ENCODE results near the gene PGAP6. TPM values are rescaled to one million over a fixed set of nuclear protein-coding genes. Genes with fewer than 3 reads are reported as not detected.
"Not testable (repeated sequence)": the region's sequence is repeated elsewhere in the genome, so short reads cannot be mapped to it uniquely, and the experiment has no call there.

The PGAP6 gene
- total RNA-seq, 1 donor = 54.3 TPM

DNA sequence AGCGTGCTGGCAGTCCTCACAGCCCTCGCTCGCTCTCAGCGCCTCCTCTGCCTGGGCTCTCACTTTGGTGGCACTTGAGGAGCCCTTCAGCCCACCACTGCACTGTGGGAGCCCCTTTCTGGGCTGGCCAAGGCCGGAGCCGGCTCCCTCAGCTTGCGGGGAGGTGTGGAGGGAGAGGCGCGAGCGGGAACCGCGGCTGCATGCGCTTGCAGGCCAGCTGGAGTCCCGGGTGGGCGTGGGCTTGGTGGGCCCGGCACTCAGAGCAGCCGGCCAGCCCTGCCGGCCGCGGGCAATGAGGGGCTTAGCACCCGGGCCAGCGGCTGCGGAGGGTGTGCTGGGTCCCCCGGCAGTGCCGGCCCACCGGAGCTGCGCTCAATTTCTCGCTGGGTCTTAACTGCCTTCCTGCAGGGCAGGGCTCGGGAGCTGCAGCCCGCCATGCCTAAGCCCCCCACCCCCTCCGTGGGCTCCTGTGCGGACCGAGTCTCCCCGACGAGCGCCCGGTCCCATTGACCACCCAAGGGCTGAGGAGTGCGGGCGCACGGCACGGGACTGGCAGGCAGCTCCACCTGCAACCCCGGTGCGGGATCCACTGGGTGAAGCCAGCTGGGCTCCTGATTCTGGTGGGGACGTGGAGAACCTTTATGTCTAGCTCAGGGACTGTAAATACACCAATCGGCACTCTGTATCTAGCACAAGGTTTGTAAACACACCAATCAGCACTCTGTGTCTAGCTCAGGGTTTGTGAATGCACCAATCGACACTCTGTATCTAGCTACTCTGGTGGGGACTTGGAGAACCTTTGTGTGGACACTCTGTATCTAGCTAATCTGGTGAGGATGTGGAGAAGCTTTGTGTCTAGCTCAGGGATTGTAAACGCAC lies 40.4 kb downstream of the PGAP6 start:
- H2AFZ ChIP-seq (ENCODE audit: low read length); H3K27me3 ChIP-seq (ENCODE audit: insufficient read depth, low read length); H3K27ac ChIP-seq (ENCODE audit: low read depth, low read length); H3K9me3 ChIP-seq (ENCODE audit: low read depth, low read length); H3K36me3 ChIP-seq (ENCODE audit: insufficient read depth, low read length); H3K4me1 ChIP-seq (ENCODE audit: insufficient read depth, low read length); DNase-seq (ENCODE audit: insufficient read length, low spot score, missing footprints); H3K4me3 ChIP-seq (ENCODE audit: insufficient read depth, low read length); H3K4me2 ChIP-seq (ENCODE audit: insufficient read depth, low read length): not testable (repeated sequence)
- Histone ChIP-seq H3K79me2 (ENCODE audit: insufficient read depth, low read length) (peaks cover 86% of the 10 kb centered on the region), H4K20me1 (ENCODE audit: insufficient read depth, low read length) (peaks cover 39% of the 10 kb centered on the region)

GRCh38 chr16:340370-341091 lies 41.2 kb downstream of the PGAP6 start:
- H4K20me1 ChIP-seq (ENCODE audit: insufficient read depth, low read length) = peaks cover 40% of the 10 kb centered on the region
- no peak overlapping the region for H3K4me3 ChIP-seq (ENCODE audit: insufficient read depth, low read length)
- H3K79me2 ChIP-seq (ENCODE audit: insufficient read depth, low read length) = peaks cover 87% of the 10 kb centered on the region

DNA sequence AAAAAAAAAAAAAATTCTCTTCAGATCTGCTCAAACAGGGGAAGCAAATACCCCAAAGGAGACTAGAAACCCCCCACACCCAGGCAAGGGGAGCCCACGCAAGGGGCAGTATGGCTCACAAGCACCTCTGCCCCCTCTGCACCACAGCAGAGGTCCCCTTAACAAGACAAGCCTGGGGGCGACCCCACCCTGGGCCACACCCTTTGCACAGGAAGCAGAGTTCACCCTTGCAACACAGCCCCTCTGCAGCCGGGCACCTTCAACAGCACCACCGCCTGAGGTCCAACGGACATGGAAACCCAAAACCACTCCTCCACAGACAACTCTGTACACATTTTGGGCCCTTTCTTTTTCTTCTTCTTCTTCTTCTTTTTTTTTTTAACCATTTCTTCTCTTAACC lies 42.1 kb downstream of the PGAP6 start:
- Histone ChIP-seq H3K27ac (ENCODE audit: low read depth, low read length) (no peak overlapping the region), H3K4me2 (ENCODE audit: insufficient read depth, low read length) (no peak overlapping the region), H3K79me2 (ENCODE audit: insufficient read depth, low read length) (peaks cover 87% of the 10 kb centered on the region), H4K20me1 (ENCODE audit: insufficient read depth, low read length) (peaks cover 46% of the 10 kb centered on the region), H3K36me3 (ENCODE audit: insufficient read depth, low read length) (no peaks in the 10 kb centered on the region), H3K4me1 (ENCODE audit: insufficient read depth, low read length) (no peaks in the 10 kb centered on the region), H3K27me3 (ENCODE audit: insufficient read depth, low read length) (no peaks in the 10 kb centered on the region), H2AFZ (ENCODE audit: low read length) (no peak overlapping the region), H3K4me3 (ENCODE audit: insufficient read depth, low read length) (no peak overlapping the region), H3K9me3 (ENCODE audit: low read depth, low read length) (no peaks in the 10 kb centered on the region)
- DNase-seq (ENCODE audit: insufficient read length, low spot score, missing footprints) = peak; percentile 80
- TF ChIP-seq CTCF (IDR thresholded peaks at IDR 0.05; ENCODE audit: extremely low read depth, low read depth, low read length) = no peak

More at GRCh38 chr16:340370-341091, 41.2 kb downstream of the PGAP6 start:
- no peaks in the 10 kb centered on the region for H3K27me3 ChIP-seq (ENCODE audit: insufficient read depth, low read length)
- H2AFZ ChIP-seq (ENCODE audit: low read length) = no peak overlapping the region
- peaks cover 2% of the 10 kb centered on the region for H3K36me3 ChIP-seq (ENCODE audit: insufficient read depth, low read length)
- no peaks in the 10 kb centered on the region for H3K4me1 ChIP-seq (ENCODE audit: insufficient read depth, low read length)
- no peak for TF ChIP-seq CTCF (IDR thresholded peaks at IDR 0.05; ENCODE audit: extremely low read depth, low read depth, low read length)
- H3K27ac ChIP-seq (ENCODE audit: low read depth, low read length) = no peak overlapping the region
- DNase-seq (ENCODE audit: insufficient read length, low spot score, missing footprints) = peak; percentile 82
- no peaks in the 10 kb centered on the region for H3K9me3 ChIP-seq (ENCODE audit: low read depth, low read length)
- H3K4me2 ChIP-seq (ENCODE audit: insufficient read depth, low read length) = no peak overlapping the region

DNA sequence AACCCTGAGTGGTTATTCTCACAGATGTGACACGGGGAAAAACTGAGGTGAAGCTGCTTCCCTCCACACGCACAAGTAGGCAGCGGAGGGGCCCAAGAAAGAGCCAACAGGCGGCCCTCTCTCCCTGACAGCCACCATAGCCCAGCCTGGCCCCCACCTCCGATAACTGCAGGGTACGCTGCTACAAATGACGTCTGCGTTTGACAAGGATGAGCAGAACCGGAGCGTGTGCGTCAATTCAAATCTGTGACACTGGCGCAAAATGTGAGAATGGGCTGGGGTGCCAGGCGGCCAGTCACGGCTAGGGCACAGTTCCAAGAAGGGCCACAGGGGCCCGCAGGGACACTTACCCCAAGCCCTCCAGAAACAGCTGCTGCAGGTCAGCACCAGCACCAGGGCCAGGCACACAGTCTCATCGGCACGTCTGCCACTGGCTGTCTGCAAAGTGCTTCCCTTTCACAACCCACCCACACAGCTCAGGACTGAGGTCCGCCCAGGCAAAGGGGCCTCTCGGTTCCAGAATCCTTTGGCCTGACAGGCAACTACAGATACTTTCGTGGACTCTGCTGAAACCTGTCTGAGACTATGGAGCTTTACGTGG lies 43.7 kb downstream of the PGAP6 start:
- no peaks in the 10 kb centered on the region for H3K36me3 ChIP-seq (ENCODE audit: insufficient read depth, low read length)
- no peak for TF ChIP-seq CTCF (IDR thresholded peaks at IDR 0.05; ENCODE audit: extremely low read depth, low read depth, low read length)
- no peak overlapping the region for H2AFZ ChIP-seq (ENCODE audit: low read length)
- no peaks in the 10 kb centered on the region for H3K9me3 ChIP-seq (ENCODE audit: low read depth, low read length)
- H3K27me3 ChIP-seq (ENCODE audit: insufficient read depth, low read length) = no peaks in the 10 kb centered on the region
- H3K4me2 ChIP-seq (ENCODE audit: insufficient read depth, low read length) = no peak overlapping the region
- peaks cover 88% of the 10 kb centered on the region for H3K79me2 ChIP-seq (ENCODE audit: insufficient read depth, low read length)
- H3K4me3 ChIP-seq (ENCODE audit: insufficient read depth, low read length) = no peak overlapping the region
- peak; percentile 53 for DNase-seq (ENCODE audit: insufficient read length, low spot score, missing footprints)
- H4K20me1 ChIP-seq (ENCODE audit: insufficient read depth, low read length) = peaks cover 53% of the 10 kb centered on the region
- H3K4me1 ChIP-seq (ENCODE audit: insufficient read depth, low read length) = no peaks in the 10 kb centered on the region
- H3K27ac ChIP-seq (ENCODE audit: low read depth, low read length) = no peak overlapping the region
